MM.1S (cell line): ENCODE data around the gene TBX4.

Experiments
- EZH2 ChIP-seq: fragments of 300-600 bp; sonication (generic); optimal IDR thresholded peaks from 2 replicates; pipeline ENCODE3; 2017; ENCODE audit warnings: low read depth, mild to moderate bottlenecking, antibody characterized with exemption, low read length, mixed read lengths
- EZH2phosphoT487 ChIP-seq: fragments of 300-600 bp; sonication (generic); IDR thresholded peaks from 2 replicates; pipeline ENCODE4 v1.6.1; 2018; ENCODE audit warnings: antibody characterized with exemption, low read length
- TF ChIP-seq, protein P1 (sequence below): fragments of 300-600 bp; sonication (generic); IDR thresholded peaks from 2 replicates; pipeline ENCODE4 v1.5.1; 2016; ENCODE audit warnings: antibody characterized with exemption, low read length, mixed read lengths

DNA sequence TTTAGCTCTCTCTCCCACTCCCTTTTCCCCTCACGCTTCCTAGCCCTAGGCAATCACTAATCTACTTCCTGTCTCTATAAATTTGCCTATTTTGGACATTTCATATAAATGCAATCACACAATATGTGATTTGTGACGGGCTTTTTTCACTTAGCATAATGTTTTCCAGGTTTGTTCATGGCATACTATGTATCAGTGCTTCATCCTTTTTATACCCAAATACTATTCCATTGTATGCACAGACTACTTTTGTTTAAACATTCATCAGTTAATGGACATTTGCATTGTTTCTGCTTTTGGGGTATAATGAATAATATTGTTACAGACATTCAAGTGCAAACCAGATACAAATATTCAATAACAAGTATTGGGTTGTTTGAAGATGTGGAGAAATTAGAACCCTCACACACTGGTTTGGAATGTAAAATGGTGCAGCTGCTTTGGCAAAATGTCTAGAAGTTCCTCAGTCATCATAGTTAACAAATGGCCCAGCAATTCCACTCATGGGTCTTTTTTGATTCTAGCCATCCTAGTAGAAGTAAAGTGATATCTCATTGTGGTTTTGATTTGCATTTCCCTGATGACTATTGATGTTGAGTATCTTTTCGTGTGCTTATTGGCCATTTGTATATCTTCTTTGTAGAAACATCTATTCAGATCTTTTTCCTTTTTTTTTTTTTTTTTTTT, 67.7 kb downstream of the TBX4 start:
- TF ChIP-seq, protein P1, sequence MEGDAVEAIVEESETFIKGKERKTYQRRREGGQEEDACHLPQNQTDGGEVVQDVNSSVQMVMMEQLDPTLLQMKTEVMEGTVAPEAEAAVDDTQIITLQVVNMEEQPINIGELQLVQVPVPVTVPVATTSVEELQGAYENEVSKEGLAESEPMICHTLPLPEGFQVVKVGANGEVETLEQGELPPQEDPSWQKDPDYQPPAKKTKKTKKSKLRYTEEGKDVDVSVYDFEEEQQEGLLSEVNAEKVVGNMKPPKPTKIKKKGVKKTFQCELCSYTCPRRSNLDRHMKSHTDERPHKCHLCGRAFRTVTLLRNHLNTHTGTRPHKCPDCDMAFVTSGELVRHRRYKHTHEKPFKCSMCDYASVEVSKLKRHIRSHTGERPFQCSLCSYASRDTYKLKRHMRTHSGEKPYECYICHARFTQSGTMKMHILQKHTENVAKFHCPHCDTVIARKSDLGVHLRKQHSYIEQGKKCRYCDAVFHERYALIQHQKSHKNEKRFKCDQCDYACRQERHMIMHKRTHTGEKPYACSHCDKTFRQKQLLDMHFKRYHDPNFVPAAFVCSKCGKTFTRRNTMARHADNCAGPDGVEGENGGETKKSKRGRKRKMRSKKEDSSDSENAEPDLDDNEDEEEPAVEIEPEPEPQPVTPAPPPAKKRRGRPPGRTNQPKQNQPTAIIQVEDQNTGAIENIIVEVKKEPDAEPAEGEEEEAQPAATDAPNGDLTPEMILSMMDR = no peak
- no peak for TF ChIP-seq EZH2
- TF ChIP-seq EZH2phosphoT487 = no peak
